GM19467 (cell line): ENCODE results near the gene NTRK3.
"Not testable (repeated sequence)": the region's sequence is repeated elsewhere in the genome, so short reads cannot be mapped to it uniquely, and the experiment has no call there.

Source experiments
- ATAC-seq: cut with Tn5 transposase; IDR thresholded peaks from one replicate; pipeline ENCODE4 v1.9.1; 2021; ENCODE audit warnings: mild to moderate bottlenecking, moderate library complexity; ENCODE audit not compliant: unreplicated experiment

NTRK3 gene

DNA sequence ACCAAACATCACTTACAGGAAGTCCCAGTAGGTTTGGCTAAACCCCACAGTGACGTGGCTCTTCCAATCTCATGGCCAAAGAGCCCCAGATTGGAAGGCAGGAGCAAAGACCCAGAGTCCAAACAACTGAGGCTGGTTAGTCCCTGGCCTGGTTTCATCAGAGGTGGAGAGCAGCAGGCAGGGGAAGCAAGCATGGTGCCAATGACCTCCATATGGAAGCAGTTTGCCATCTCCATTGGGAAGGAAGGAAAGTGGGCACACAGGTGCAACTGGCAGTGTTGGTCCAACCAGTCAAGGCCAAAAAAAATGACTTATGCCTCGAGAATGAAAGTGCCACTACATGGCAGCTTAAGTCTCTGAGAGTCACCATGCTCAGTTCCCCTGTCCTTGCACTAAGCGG lies 175.9 kb downstream of the NTRK3 start:
- ATAC-seq, result no peak

- no peak for ATAC-seq
Observed at GRCh38 chr15:88077296-88078020, 179.1 kb downstream of the NTRK3 start.

- ATAC-seq, result no peak
Observed at GRCh38 chr15:88076328-88076727, 180.2 kb downstream of the NTRK3 start.

DNA sequence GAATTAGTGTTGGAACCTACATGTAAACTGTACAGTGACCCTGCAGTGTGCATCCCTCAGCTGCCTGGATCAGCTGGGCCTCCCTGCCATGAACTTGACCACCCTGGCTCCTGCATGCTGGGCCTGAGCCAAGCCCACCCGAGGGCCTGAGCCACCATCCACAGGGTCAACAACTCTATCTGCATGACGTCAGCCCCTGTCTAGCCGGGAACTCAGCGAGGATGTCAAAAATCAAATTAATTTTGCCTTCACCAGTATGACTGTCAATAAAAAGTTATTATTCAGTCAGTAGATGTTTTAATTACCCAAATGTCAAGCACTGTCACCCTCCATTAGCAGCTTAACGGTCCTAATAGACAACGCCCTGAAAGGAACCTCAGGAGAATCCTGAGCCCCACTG lies 181.4 kb downstream of the NTRK3 start:
- no peak for ATAC-seq

- ATAC-seq, result no peak
Observed at GRCh38 chr15:88074386-88074785, 182.2 kb downstream of the NTRK3 start.

- no peak for ATAC-seq
Observed at GRCh38 chr15:88073391-88073691, 183.2 kb downstream of the NTRK3 start.

DNA sequence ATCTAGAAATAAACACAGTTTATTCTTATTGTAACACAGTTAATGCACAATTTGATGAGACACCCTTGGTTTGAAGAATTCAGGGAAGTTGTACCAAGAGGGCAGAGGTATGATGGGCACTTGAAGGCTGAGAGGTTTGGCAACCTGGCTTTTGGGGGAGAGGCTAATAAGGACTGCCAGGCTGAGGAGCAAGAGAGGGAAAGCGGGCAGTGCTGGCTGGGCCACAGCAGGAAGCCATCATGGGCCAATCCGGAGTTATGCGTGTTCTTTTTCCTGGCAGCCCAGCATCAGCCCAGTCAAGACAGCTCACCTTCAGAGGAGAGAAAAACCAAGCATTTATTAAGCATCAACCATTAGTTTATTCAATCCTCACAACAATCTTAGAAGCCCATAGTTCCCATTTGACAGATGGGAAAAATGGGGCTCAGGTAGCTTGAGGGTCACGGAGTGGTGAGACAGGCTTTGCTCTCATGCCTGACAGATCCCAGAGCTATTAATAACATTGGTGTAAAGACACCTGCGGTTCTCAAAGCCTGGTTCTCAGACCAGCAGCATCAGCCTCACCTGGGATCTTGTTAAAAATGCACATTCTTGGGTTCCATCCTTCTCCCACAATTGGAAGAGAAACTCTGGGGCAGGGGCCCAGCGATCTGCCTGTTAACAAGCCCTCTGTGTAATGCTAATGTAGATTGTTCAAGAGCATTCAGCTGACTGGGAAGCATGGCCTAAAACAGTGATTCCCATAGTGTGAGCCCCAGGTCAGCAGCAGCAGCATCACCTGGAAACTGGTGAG lies 183.7 kb downstream of the NTRK3 start:
- ATAC-seq, result no peak

GRCh38 chr15:88072133-88072532 lies 184.4 kb downstream of the NTRK3 start:
- not testable (repeated sequence) for ATAC-seq

DNA sequence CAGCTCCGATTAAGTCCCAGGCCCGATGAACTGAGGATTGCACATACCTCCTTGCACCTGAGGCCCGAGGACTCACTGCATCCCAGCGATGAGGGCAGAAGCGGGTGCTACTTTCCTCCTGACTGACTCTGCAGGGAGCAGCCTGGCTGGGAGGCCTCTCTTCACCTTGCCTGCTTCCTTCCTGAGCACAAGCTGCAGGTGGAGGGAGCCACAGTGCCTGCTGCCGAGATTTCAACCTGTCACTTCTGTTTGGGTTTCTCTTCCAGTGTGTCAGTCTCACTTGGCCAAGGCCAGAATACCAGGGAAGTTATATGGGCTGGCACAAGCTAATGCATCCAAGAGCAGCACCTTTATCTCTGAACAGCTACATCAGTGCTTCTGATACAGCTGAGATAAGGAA lies 185.4 kb downstream of the NTRK3 start:
- ATAC-seq, result no peak

DNA sequence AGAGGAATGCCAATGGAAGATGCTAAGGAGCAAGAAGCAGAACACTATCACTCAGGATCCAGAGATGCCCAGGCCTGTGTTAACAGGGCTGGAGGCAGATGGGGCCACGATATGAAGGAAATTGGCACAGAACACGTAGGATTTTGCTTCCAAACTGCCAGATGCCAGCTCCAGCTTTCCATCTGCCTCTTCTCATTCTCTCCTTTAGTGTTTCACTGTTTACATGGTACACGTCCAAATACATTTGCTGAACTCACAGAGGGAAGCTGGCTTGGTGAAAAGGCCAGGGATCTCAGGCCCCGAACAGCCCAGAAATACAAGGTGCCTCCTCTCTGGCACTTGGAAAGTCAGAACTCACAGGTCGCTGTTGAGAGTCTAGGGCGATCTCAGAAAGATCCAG lies 187.0 kb downstream of the NTRK3 start:
- ATAC-seq, result no peak

GRCh38 chr15:88067331-88067685 lies 189.2 kb downstream of the NTRK3 start:
- ATAC-seq, result no peak

DNA sequence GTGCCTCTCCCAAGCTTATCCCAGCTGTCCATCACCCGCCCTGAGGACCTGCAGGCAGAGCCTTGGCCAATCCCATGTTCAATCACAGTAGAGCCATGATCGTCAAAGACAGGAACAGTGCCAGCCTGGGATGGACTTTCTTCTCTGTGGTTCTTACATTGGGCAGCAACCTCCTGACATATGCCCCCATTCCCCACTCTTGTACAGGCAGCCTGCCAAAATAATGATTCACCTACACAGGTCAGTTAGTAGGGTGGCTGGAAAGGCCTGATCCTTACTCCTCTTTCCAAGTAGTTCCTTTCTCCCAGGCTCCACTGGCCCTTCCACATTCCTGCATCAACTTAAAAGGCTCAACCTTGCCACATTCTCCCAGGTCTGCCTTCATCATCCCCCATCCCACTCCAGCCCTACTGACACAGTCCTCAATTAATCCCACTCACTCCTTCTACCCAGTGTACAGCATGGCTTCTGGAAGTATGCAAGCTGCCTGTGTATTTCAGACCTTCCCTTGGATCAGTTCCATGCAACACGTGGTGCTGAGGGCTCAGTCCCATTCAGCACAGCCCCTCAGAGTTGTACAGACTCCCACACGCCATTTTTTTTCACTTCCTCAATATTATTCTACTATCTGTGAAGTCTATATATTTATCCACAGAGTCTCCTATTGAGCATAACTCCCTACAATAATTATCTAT lies 189.8 kb downstream of the NTRK3 start:
- ATAC-seq, result no peak

DNA sequence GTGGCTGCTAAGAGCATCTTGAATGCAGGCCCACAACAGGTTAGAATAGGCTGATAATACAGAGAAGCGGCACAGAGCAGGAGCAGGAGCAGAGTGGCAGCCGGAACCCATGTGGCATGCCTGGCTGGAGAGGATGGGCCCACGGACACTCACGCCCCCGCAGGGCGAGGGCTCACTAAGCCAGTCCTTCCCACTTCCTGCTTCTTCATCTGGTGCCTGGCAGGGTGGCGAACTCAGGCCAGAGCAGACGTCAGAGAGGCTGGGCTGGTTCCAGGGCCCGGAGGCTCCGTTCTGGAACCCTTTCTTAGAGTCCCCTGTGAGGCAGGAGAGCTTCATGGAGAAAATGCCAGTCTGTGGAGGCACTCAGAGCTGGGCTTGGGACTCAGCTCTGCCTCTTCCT lies 195.1 kb downstream of the NTRK3 start:
- ATAC-seq, result no peak

GRCh38 chr15:88060383-88060782 lies 196.2 kb downstream of the NTRK3 start:
- no peak for ATAC-seq

DNA sequence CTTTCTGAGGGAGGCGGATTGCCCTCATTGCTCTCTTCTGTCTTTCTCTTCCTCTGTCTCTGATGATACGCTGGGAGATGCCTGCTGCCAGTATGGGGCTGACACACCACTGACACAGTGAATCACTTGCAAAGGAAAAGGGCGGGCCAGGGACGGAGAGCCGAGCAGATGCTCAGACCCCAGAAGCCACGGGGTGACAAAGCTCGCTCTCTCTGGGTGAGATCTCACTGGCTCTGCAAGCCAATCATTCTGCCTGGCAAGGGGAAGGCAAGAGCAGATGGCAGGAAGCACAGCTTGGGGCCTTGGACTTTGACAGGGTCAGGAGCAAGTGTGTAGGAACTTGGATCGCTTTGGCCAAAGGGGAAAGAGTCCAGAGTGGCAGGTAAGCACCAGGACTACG lies 198.7 kb downstream of the NTRK3 start:
- no peak for ATAC-seq

GRCh38 chr15:88049506-88049905 lies 207.0 kb downstream of the NTRK3 start:
- ATAC-seq, result no peak

DNA sequence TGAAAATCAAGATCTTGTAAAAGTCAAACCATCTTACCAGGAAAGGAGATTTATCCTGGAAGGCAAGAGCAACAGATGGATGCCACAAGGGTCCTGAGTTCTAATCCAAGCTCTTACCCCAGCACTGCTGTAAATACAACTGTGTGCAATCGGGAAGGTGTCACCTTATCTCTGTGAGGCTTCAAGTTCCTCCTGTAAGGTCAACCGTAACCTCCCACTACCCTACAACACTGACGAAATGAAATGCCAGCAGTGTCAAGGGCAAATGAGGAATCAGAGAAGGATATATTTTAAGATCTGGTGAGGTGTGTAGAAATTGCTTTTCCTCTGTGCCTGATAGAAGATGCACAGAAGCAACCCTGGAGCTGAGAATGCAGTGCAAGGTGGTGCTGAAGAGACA lies 207.8 kb downstream of the NTRK3 start:
- ATAC-seq, result no peak

- no peak for ATAC-seq
Observed at GRCh38 chr15:88048237-88048636, 208.3 kb downstream of the NTRK3 start.

DNA sequence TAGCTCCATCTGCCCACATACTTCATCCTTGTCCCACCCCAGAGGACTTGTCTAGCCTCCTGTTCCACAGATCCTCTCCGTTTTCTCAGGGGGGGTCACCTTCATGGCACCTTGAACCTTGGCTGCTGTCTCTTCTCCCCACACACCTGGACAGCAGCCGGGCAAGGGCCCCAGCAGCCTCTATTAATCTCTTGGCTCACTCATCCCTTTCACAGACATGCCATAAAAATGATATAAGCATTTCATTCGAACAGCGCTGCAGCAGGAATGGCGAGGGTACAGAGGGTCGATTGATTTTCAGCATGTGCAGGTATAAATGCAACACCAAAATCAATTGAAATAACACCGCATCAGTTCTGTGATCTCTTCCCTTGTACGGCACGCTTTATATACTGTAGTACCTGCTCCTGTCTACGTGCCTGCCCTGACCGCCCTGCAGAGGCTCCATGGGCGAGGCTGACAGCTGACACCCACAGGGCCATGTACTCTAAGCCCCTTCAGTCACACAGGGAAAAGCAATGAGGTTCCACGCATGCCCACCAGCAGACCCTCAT lies 209.9 kb downstream of the NTRK3 start:
- no peak for ATAC-seq

DNA sequence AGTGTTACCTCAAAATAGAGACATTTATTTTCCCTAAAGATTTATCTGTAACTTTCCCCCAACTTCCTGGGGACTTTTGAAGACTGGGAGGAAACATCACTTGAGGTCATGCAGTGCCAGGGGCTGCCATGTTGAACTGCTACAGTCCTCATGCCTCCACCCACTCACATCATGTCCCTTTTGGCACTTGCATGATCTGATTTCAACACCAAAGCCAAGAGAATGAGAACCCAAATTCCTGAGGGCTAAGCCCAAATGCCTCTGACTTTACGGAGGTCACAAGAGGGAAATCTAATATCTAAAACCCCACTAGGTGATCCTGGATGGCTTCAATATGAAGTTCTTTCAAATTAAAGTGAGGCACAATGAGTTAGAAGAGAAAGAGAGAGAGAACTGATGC lies 213.1 kb downstream of the NTRK3 start:
- no peak for ATAC-seq

DNA sequence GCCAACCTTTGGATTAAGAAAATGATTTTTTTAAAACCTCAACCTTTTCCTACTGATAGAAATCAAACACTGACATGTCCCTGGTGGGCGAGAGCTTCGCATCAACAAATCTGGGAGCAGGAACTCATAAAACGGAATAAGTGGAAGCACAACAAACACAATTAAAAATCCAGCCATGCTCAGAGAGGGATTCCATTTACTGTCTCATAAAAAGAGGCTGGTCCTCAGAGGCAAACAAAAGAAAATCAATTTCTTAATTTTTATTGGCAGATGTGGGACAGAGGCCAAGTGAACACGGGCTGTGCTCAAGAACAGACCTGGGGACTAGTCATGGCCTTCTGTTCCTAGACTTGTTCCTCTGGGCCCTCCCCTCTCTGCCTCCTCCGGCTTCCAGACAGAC lies 214.5 kb downstream of the NTRK3 start:
- ATAC-seq, result no peak

DNA sequence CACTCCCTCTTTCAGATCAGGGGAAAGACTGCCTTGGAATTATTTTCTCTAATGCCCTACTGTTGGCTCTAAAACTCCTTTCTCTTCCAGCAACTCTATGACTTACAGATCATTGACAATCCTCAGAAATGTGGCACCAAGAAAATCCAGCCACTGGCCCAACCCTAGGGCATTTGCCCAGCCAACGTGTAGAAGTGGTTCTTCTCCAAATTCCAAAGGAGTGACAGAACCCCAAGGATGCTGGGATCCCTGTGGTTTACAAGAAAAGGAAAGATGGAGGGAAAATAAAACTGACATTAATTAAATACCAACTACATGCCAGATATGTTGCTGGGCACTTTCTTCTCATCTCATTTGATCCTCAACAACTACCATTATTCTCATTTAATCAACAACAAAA lies 216.0 kb downstream of the NTRK3 start:
- ATAC-seq, result no peak
